Activated naive CD4-positive, alpha-beta T cell treated with anti-CD3 and anti-CD28 coated beads for 36 hours (primary cell): ENCODE results near the gene ZFHX3. TPM values are rescaled to one million over a fixed set of nuclear protein-coding genes. Genes with fewer than 3 reads are reported as not detected.

Experiments used
- CTCF ChIA-PET: fragments of 350-600 bp; sonication (Branson Sonifier 250); formaldehyde crosslinking; loops from one replicate; lab custom pipeline; 2021; ENCODE audit warnings: antibody characterized with exemption; lab: Charles Lee
- DNase-seq: peaks from one replicate; pipeline ENCODE4 v3.0.0-alpha.2; 2020
- H3K27ac Mint-ChIP-seq: one replicate; pipeline ENCODE4 v1.8.0; 2021; ENCODE audit warnings: mild to moderate bottlenecking, mixed read lengths
- H3K27me3 Mint-ChIP-seq: one replicate; pipeline ENCODE4 v1.8.0; 2021; ENCODE audit warnings: low read depth, mixed read lengths
- H3K36me3 Mint-ChIP-seq: one replicate; pipeline ENCODE4 v1.8.0; 2021; ENCODE audit warnings: low read depth, mixed read lengths
- H3K4me1 Mint-ChIP-seq: one replicate; pipeline ENCODE4 v1.8.0; 2021; ENCODE audit warnings: low read depth, mixed read lengths
- H3K4me3 Mint-ChIP-seq: one replicate; pipeline ENCODE4 v1.8.0; 2021; ENCODE audit warnings: mild to moderate bottlenecking, moderate library complexity, mixed read lengths
- H3K9me3 Mint-ChIP-seq: one replicate; pipeline ENCODE4 v1.8.0; 2021; ENCODE audit warnings: mixed read lengths
- intact Hi-C: fragments of 100-400 bp; cut with micrococcal nuclease; formaldehyde crosslinking; loops from one replicate; pipeline ENCODE4 v1.15.1; 2023
- total RNA-seq, 2 experiments: library from RNA; stranded (reverse); gene quantifications; one replicate each; pipeline ENCODE4 v1.2.3, GENCODE V29; 2021

Gene ZFHX3
- total RNA-seq, 2 experiments from 2014 or later = 0.44 to 0.72 TPM

DNA sequence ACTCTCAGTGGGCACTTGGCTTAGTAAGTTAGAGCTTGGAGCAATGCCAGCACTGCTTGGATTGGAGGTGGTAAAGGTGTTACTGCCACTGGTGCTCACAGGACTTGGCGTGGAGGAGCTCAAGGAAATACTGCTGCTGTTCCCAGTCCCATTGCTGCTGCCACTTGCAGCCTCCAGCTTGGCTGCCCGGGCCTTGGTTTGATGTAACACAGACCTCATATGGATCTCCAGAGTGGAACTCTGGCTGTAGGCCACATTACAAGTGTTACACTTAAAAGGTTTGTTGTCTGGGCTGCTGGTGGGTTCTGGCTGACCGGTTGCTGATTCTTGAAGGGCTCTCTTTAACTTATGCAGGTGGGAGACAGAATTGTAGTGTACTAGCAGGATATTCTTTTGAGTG, 250.3 kb downstream of the ZFHX3 start:
- Mint-ChIP-seq H3K9me3 (no peaks in the 10 kb centered on the region), H3K27ac (no peak overlapping the region), H3K4me3 (no peak overlapping the region), H3K27me3 (no peaks in the 10 kb centered on the region), H3K36me3 (peaks cover 3% of the 10 kb centered on the region), H3K4me1 (no peaks in the 10 kb centered on the region)
- CTCF ChIA-PET = interaction anchor here (1.4 kb wide), 2 partner anchors 11 to 35 kb away, joined by 3 to 4 read pairs; no protein-coding TSS in a partner anchor
- DNase-seq = no peak
- intact Hi-C loops = no loop called here

DNA sequence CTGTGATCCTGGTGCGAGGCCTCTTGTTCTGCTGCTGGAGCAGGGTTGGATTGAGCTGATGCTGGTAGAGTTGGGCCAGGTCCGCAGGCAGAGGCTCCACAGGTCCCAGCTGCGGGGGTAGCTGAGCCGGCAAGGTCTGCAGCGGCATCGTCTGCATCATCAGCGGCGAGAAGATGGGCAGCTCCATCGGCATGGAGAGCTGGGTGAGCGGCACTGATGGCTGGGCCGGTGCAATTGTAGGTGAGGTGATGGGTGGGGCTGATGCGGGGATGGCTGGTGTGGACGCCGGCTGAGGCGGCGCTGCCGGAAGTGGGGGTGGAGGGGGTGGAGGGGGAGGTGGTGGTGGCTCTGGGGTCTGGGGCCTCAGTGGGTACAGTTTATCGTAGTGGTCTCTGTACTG, 251.7 kb downstream of the ZFHX3 start:
- DNase-seq = no peak
- no peak overlapping the region for H3K27ac Mint-ChIP-seq
- H3K9me3 Mint-ChIP-seq = no peaks in the 10 kb centered on the region
- H3K4me1 Mint-ChIP-seq = no peaks in the 10 kb centered on the region
- CTCF ChIA-PET = no interaction called here
- H3K36me3 Mint-ChIP-seq = peaks cover 3% of the 10 kb centered on the region
- intact Hi-C loops = no loop called here
- no peak overlapping the region for H3K4me3 Mint-ChIP-seq
- H3K27me3 Mint-ChIP-seq = no peaks in the 10 kb centered on the region

DNA sequence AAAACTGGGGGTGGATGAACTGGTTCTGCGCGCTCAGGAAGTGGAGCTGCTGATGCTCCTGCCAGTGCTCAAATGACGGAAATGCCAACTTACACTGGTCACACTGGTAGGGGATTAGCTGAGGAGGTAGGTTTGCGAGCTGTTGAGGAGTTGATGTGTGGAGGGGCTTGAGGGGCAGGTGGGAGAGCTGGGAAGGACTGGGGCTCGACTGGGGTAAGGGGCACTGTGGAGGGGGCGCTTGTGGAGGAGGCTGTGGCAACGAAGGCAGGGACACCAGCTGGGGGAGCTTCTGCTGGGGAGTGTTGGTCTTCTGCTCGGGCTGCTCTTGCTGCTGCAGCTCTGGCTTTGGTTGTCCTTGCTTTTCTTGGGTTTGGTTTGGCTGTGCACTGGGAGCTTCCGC, 252.9 kb downstream of the ZFHX3 start:
- H3K36me3 Mint-ChIP-seq = peaks cover 3% of the 10 kb centered on the region
- no peak overlapping the region for H3K27ac Mint-ChIP-seq

DNA sequence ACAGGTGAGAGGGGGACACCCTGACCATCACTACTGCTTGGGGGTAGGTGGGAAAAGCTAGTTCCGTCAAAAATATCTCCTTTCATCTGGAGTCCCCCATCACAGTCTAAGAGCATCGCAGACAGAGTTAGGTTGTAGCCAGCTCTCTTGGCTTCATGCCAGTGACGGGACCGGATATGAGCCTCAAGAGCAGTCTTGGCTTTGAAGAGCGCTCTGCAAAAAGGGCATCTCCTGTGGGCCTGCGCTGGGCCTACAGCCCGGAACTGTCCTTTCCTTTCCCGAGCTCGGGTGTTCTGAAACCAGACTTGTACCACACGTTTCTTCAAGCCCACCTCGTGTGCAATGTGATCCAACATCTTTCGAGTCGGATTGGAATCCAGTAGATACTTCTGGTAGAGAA, 253.6 kb downstream of the ZFHX3 start:
- Mint-ChIP-seq H3K9me3 (no peaks in the 10 kb centered on the region), H3K27ac (no peak overlapping the region), H3K4me1 (no peaks in the 10 kb centered on the region), H3K36me3 (peaks cover 3% of the 10 kb centered on the region), H3K4me3 (no peak overlapping the region), H3K27me3 (no peaks in the 10 kb centered on the region)
- CTCF ChIA-PET = no interaction called here
- DNase-seq = no peak
- intact Hi-C loops = no loop called here

More for the DNA sequence above, 252.9 kb downstream of the ZFHX3 start:
- Mint-ChIP-seq H3K27me3 (no peaks in the 10 kb centered on the region), H3K4me1 (no peaks in the 10 kb centered on the region), H3K9me3 (no peaks in the 10 kb centered on the region), H3K4me3 (no peak overlapping the region)
- DNase-seq = no peak
- intact Hi-C loops = no loop called here
- CTCF ChIA-PET = interaction anchor here (0.5 kb wide), 1 partner anchor 278 kb away, joined by 4 read pairs; no protein-coding TSS in a partner anchor

DNA sequence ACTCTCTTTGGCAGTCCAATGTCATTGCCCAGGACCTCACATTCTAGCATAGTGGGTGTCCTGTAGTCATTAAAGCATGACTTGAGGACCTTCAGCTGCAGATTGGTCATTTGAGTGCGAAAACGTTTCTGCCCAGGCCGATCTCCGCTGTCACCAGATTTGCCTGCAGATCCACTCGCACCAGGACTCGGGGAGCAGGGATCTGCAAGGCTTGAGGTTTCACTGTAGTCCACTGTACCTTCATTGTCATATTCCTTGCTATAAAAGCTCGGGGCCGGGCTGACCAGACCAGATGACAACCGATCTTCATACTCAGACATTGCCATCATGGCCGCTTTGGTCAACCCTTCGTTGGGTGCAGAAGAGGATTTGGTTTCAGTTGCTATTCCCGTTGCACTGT, 254.2 kb downstream of the ZFHX3 start:
- Mint-ChIP-seq H3K4me1 (no peaks in the 10 kb centered on the region), H3K36me3 (peaks cover 3% of the 10 kb centered on the region), H3K4me3 (no peak overlapping the region), H3K27me3 (peaks cover 5% of the 10 kb centered on the region), H3K9me3 (no peaks in the 10 kb centered on the region), H3K27ac (no peak overlapping the region)
- intact Hi-C loops = no loop called here
- CTCF ChIA-PET = no interaction called here
- no peak for DNase-seq

DNA sequence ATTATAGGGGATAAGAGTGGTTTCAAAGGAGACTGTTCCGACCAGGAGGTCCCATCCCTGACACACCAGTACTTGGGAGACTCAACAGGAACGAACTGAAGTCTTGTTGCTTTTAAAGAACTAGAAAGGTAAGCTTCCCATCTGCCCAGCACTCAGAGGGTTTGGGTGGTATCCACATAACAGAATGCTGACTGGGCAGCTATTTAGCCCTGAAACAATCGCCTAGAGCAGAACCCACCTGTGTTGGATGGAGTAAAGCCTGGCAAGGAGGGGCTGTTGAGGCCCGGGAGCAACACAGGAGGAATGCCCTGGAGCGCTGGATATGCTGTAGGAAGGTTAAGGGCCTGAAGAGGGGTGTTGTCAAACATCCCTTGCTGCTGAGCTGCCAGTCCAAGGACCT, 254.9 kb downstream of the ZFHX3 start:
- H3K36me3 Mint-ChIP-seq = peaks cover 3% of the 10 kb centered on the region
- CTCF ChIA-PET = no interaction called here

DNA sequence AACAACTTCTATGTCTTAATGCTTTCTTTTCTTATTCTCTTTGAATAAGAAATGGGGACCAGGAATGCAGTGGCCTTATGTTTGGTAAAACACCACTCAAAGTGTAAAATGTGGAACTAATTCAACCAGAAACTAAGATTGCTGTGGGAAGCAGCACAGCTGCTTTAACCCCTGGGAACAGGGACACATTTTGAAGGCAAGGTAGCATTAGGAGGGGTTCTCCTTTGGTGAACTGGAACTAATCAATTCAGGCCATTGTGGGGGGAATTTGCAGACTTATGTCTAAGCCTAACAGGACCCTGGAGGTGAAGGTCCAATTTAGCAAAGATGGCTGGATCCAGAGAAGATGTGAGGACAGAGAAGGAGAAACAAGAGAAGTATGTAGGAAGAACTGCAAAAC, 256.1 kb downstream of the ZFHX3 start:
- intact Hi-C loops = no loop called here
- DNase-seq = no peak
- H3K36me3 Mint-ChIP-seq = peaks cover 1% of the 10 kb centered on the region
- H3K27me3 Mint-ChIP-seq = peaks cover 19% of the 10 kb centered on the region
- CTCF ChIA-PET = no interaction called here
- H3K4me1 Mint-ChIP-seq = peaks cover 14% of the 10 kb centered on the region
- H3K4me3 Mint-ChIP-seq = no peak overlapping the region
- H3K27ac Mint-ChIP-seq = no peak overlapping the region
- H3K9me3 Mint-ChIP-seq = no peaks in the 10 kb centered on the region

More for the DNA sequence above, 254.9 kb downstream of the ZFHX3 start:
- peaks cover 6% of the 10 kb centered on the region for H3K4me1 Mint-ChIP-seq
- no peak overlapping the region for H3K4me3 Mint-ChIP-seq
- intact Hi-C loops = no loop called here
- H3K27ac Mint-ChIP-seq = no peak overlapping the region
- H3K27me3 Mint-ChIP-seq = peaks cover 12% of the 10 kb centered on the region
- DNase-seq = no peak
- no peaks in the 10 kb centered on the region for H3K9me3 Mint-ChIP-seq

DNA sequence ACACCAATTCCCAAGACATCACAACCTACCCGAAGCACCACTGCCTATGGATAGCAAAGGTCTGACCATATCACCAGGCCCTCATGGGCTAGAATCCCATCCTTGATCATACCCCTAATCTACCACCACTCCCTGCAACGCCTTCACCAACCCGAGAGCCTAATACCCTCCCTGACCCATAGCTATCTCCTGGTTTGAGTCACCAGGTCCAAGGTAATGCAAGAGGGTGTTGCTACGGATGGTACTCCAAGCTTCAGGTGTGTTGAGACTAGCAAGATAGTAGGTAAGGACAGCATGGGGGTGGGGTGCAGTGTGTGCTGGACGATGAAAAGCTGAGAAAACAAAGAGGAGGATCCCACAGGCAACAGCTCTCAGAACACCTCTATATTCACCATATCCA, 258.0 kb downstream of the ZFHX3 start:
- intact Hi-C loops = loop anchor here (5.0 kb wide), 1 partner anchor 318 kb away; no protein-coding TSS in a partner anchor
- Mint-ChIP-seq H3K9me3 (no peaks in the 10 kb centered on the region), H3K27ac (no peak overlapping the region), H3K27me3 (peaks cover 25% of the 10 kb centered on the region), H3K4me3 (no peak overlapping the region), H3K36me3 (peaks cover 1% of the 10 kb centered on the region), H3K4me1 (peaks cover 14% of the 10 kb centered on the region)
- CTCF ChIA-PET = interaction anchor here (1.1 kb wide), 1 partner anchor 43 kb away, joined by 7 read pairs; no protein-coding TSS in a partner anchor
- no peak for DNase-seq

DNA sequence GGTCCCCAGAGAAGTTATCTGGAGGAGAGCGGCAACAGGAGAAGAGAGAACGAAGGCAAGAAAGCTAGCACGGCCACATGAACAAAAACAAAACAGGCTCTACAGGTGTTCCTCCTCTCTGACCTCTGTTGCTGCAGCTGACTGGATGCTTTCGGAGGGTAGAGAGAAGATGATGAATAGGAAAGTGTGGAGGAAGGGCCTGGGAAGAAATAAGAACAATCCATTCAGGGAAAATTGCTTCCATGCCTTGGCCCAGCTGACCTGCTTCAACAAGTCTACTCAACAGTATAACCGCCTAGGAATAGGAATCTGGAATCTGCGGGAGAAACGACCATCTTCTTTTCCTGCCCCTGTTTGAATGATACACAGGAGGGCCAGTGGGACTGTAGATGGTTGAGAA, 258.5 kb downstream of the ZFHX3 start:
- Mint-ChIP-seq H3K27ac (no peak overlapping the region), H3K36me3 (peaks cover 1% of the 10 kb centered on the region), H3K27me3 (peaks cover 25% of the 10 kb centered on the region), H3K4me1 (peaks cover 14% of the 10 kb centered on the region), H3K9me3 (no peaks in the 10 kb centered on the region), H3K4me3 (no peak overlapping the region)
- intact Hi-C loops = loop anchor here (5.0 kb wide), 1 partner anchor 317 kb away; no protein-coding TSS in a partner anchor
- no peak for DNase-seq
- CTCF ChIA-PET = no interaction called here

DNA sequence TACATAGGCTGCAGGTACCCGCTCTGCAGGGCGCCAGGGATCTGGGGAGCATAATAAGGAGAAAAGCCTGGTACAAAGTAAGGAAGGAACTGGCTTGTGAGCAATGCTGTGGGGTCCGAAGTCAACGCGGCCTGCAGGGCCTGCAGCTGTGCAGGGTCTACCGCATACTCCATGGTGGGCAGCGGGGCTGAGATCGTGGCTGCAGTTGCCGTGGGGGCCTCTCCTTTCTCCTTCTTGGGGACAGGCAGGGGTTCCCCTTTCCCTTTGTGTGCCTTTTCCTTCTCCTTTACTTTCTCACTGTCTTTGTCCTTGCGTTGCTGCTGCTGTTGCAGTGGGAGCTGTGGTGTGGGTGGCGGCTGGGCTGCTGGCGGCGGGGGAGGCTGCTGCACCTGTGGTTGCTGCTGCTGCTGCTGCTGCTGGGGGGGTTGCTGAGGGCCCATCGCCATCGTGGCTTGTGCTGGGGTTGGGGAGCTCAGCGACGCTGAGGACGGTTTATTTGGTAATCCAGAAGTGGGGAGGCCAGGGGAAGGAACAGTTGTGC, 259.6 kb downstream of the ZFHX3 start:
- intact Hi-C loops = loop anchor here (5.0 kb wide), 1 partner anchor 316 kb away; no protein-coding TSS in a partner anchor
- H3K9me3 Mint-ChIP-seq = no peaks in the 10 kb centered on the region
- peak overlapping the region; percentile 72 for H3K4me3 Mint-ChIP-seq
- DNase-seq = no peak
- no peak overlapping the region for H3K27ac Mint-ChIP-seq
- H3K27me3 Mint-ChIP-seq = peaks cover 28% of the 10 kb centered on the region
- CTCF ChIA-PET = interaction anchor here (1.2 kb wide), 1 partner anchor 44 kb away, joined by 3 read pairs; no protein-coding TSS in a partner anchor
- no peaks in the 10 kb centered on the region for H3K36me3 Mint-ChIP-seq
- H3K4me1 Mint-ChIP-seq = peaks cover 14% of the 10 kb centered on the region

DNA sequence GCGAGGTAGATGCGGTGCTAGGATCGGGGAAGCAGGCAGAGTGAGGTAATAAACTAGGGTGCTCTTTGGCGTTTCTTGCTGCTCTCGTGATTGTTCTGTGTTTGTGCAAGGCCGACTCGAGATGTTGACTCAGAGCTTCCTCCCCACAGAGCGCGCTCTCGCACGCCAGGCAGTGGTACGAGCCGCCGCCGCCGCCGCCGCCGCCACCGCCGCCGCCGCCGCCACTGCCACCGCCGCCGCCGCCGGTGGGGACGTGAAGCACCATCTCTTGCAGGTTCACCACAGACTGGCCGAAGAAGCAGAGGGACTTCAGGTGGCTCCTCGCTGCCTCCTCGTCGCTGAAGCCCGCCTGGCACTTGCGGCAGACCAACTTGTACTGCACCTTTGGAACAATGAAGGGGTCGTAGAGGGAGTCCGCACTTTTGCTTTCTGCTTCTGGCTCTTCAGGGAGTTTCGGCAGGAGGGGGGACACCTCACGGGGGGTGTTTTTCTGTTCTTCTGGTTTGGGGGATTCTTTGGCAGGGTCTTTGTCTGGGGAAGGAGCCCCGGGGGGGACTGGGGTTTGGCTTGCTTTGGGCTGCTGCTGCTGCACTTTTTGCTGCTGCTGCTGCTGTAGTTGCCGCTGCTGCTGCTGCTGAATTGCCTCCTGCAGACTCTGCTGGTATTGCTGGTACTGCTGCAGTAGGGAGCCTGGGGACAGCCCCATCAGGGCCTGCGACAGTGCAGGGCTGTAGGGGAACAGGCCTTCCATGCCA, 260.2 kb downstream of the ZFHX3 start:
- peak overlapping the region; percentile 21 for H3K27ac Mint-ChIP-seq

DNA sequence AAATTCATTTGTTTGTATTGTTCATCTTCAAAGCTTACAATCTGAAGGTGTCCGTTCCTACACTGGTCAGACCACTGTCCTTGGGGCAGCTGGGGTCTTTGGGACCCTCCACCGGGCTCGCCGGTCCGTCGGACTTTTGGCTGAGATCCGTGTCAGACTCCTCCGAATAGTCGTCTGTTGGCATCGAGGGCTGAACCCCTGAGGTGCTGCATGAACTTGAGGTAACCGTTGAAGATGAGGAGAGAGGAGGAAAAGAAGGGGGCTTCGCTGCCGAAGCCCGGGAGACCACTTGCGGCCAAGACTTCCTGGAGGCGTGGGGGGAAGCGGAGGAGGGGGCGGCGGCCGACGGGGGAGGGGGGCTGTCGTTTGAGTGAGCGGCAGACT, 260.8 kb downstream of the ZFHX3 start:
- H3K9me3 Mint-ChIP-seq = no peaks in the 10 kb centered on the region
- CTCF ChIA-PET = no interaction called here
- H3K27ac Mint-ChIP-seq = peak overlapping the region; percentile 21
- H3K4me1 Mint-ChIP-seq = peaks cover 14% of the 10 kb centered on the region
- intact Hi-C loops = loop anchor here (1.0 to 5.0 kb wide), 2 partner anchors 122 to 315 kb away; no protein-coding TSS in a partner anchor
- H3K4me3 Mint-ChIP-seq = peak overlapping the region; percentile 72
- H3K36me3 Mint-ChIP-seq = no peaks in the 10 kb centered on the region
- peaks cover 28% of the 10 kb centered on the region for H3K27me3 Mint-ChIP-seq
- no peak for DNase-seq

More for the DNA sequence above, 260.2 kb downstream of the ZFHX3 start:
- Mint-ChIP-seq H3K9me3 (no peaks in the 10 kb centered on the region), H3K36me3 (no peaks in the 10 kb centered on the region), H3K4me3 (peak overlapping the region; percentile 72), H3K4me1 (peaks cover 14% of the 10 kb centered on the region), H3K27me3 (peaks cover 28% of the 10 kb centered on the region)
- DNase-seq = peak; percentile 82
- CTCF ChIA-PET = interaction anchor here (1.2 kb wide), 1 partner anchor 45 kb away, joined by 3 read pairs; no protein-coding TSS in a partner anchor
- intact Hi-C loops = loop anchor here (1.0 to 5.0 kb wide), 2 partner anchors 122 to 315 kb away; no protein-coding TSS in a partner anchor
